ENCODE data around the gene PAN3. TPM values are rescaled to one million over a fixed set of nuclear protein-coding genes. Genes with fewer than 3 reads are reported as not detected.

Gene PAN3
- total RNA-seq, 4 donors from 2014 or later = 5.5 to 14.7 (median 9.4) TPM

DNA sequence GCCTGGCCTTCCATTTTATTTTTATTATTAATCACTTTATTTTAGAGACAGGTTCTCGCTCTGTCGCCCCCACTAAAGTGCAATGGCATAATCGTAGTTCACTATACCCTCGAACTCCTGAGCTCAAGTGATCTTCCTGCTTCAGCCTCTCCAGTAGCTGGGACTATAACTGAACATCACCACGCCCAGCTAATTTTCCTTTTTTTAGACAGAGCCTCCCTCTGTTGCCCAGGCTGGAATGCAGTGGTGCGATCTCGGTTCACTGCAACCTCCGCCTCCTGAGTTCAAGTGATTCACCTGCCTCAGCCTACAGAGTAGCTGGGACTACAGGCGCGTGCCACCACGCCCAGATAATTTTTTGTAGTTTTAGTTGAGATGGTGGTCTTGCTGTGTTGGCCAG lies 6.7 kb upstream of the PAN3 start:
- H3K4me3 ChIP-seq = no peak overlapping the region

DNA sequence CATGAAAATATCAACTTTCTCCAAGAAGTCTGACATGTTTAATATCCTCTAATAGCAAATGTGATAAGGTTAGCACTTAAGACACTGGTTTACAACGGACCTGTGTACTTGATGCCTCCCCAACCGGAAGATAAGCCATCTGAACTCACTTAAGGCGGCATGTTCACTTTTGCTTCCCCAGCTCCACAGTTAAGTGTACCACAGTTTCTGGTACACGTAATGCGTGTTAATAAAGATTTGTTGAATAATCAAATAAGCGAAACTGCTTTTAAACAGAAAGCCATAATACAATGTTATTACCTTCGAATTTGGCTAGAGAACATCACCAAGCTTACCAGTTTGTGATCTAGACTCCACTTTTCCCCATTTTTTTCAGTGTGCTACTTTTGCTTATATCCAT lies 1.4 kb upstream of the PAN3 start:
- H3K9me3 ChIP-seq = no peaks in the 10 kb centered on the region
- no peaks in the 10 kb centered on the region for H3K36me3 ChIP-seq
- peaks cover 27% of the 10 kb centered on the region in 2 donors for H3K4me1 ChIP-seq
- in situ Hi-C loops (cut with MboI; ENCODE audit: low sequenced_read_pairs in 4 of 4) = loop anchor here in 2 of 4 donors (25.0 kb wide), 4 partner anchors 525 to 875 kb away; partner anchors contain the start of genes POMP (in 1 of the 2), RASL11A (in 1 of the 2), RPL21 (in 1 of the 2) and SLC46A3 (in 1 of the 2)
- ATAC-seq (no peak), DNase-seq (no peak)
- TF ChIP-seq, protein P1, sequence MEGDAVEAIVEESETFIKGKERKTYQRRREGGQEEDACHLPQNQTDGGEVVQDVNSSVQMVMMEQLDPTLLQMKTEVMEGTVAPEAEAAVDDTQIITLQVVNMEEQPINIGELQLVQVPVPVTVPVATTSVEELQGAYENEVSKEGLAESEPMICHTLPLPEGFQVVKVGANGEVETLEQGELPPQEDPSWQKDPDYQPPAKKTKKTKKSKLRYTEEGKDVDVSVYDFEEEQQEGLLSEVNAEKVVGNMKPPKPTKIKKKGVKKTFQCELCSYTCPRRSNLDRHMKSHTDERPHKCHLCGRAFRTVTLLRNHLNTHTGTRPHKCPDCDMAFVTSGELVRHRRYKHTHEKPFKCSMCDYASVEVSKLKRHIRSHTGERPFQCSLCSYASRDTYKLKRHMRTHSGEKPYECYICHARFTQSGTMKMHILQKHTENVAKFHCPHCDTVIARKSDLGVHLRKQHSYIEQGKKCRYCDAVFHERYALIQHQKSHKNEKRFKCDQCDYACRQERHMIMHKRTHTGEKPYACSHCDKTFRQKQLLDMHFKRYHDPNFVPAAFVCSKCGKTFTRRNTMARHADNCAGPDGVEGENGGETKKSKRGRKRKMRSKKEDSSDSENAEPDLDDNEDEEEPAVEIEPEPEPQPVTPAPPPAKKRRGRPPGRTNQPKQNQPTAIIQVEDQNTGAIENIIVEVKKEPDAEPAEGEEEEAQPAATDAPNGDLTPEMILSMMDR (IDR thresholded peaks at IDR 0.05 in 4 of 5, conservative IDR thresholded peaks at IDR 0.05 in 1 of 5) = no peak
- TF ChIP-seq POLR2A (IDR thresholded peaks at IDR 0.05) = no peak
- H3K4me3 ChIP-seq = peak overlapping the region; percentile 79 to 99 (median 88)
- intact Hi-C loops (cut with DNase I; ENCODE audit: low total_unique reads) = loop anchor here (5.0 to 10.0 kb wide), 4 partner anchors 515 to 712 kb away; partner anchors contain the start of genes GTF3A, LNX2, POLR1D and POMP
- no peaks in the 10 kb centered on the region for H3K27me3 ChIP-seq
- peak overlapping the region; percentile 93 to 99 (median 94) for H3K27ac ChIP-seq

More for the DNA sequence above, 6.7 kb upstream of the PAN3 start:
- DNase-seq = no peak
- Histone ChIP-seq H3K9me3 (no peaks in the 10 kb centered on the region), H3K4me1 (no peaks in the 10 kb centered on the region), H3K36me3 (no peaks in the 10 kb centered on the region), H3K27me3 (no peaks in the 10 kb centered on the region), H3K27ac (no peak overlapping the region)
- TF ChIP-seq POLR2A (IDR thresholded peaks at IDR 0.05) = no peak
- TF ChIP-seq, protein P1 (IDR thresholded peaks at IDR 0.05 in 4 of 5, conservative IDR thresholded peaks at IDR 0.05 in 1 of 5) = no peak
- ATAC-seq = no peak
- intact Hi-C loops (cut with DNase I; ENCODE audit: low total_unique reads) = loop anchor here (10.0 kb wide), 2 partner anchors 523 to 707 kb away; partner anchors contain the start of genes GTF3A and POMP
- in situ Hi-C loops (cut with MboI; ENCODE audit: low sequenced_read_pairs in 4 of 4) = loop anchor here in 2 of 4 donors (25.0 kb wide), 4 partner anchors 531 to 869 kb away; partner anchors contain the start of genes POMP (in 1 of the 2), RASL11A (in 1 of the 2), RPL21 (in 1 of the 2) and SLC46A3 (in 1 of the 2)

DNA sequence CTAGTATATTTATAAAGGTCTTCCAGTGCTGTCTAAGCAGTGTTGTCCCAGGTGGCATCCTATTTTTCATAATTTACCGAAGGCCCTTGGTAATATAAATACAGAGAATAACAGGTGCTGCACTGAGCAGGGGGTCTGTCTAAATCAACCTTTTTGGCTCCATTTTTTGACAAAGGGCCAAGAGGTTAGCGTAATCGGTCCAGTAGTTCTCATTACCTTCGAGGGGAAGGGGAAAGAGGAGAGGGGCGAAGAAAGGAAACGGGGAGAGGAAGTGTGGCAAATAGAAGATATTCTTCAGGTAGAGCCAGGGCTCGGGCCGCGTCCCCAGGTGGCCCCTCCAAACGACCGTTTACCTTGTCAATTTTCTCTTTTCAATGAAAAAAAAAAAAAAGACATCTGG lies 749 bp upstream of the PAN3 start:
- no peak for DNase-seq
- Histone ChIP-seq H3K27ac (peak overlapping the region; percentile 93 to 99 (median 94)), H3K36me3 (no peaks in the 10 kb centered on the region), H3K9me3 (no peaks in the 10 kb centered on the region), H3K4me3 (peak overlapping the region; percentile 79 to 99 (median 88)), H3K27me3 (no peaks in the 10 kb centered on the region), H3K4me1 (peaks cover 27 to 32% of the 10 kb centered on the region in 2 donors)
- intact Hi-C loops (cut with DNase I; ENCODE audit: low total_unique reads) (loop anchor here (5.0 to 10.0 kb wide), 4 partner anchors 515 to 713 kb away; partner anchors contain the start of genes GTF3A, LNX2, POLR1D and POMP), in situ Hi-C loops (cut with MboI; ENCODE audit: low sequenced_read_pairs in 4 of 4) (loop anchor here in 2 of 4 donors (25.0 kb wide), 4 partner anchors 525 to 875 kb away; partner anchors contain the start of genes POMP (in 1 of the 2), RASL11A (in 1 of the 2), RPL21 (in 1 of the 2) and SLC46A3 (in 1 of the 2))
- ATAC-seq = no peak
- no peak for TF ChIP-seq POLR2A (IDR thresholded peaks at IDR 0.05)
- TF ChIP-seq, protein P1 (IDR thresholded peaks at IDR 0.05 in 4 of 5, conservative IDR thresholded peaks at IDR 0.05 in 1 of 5) = no peak

DNA sequence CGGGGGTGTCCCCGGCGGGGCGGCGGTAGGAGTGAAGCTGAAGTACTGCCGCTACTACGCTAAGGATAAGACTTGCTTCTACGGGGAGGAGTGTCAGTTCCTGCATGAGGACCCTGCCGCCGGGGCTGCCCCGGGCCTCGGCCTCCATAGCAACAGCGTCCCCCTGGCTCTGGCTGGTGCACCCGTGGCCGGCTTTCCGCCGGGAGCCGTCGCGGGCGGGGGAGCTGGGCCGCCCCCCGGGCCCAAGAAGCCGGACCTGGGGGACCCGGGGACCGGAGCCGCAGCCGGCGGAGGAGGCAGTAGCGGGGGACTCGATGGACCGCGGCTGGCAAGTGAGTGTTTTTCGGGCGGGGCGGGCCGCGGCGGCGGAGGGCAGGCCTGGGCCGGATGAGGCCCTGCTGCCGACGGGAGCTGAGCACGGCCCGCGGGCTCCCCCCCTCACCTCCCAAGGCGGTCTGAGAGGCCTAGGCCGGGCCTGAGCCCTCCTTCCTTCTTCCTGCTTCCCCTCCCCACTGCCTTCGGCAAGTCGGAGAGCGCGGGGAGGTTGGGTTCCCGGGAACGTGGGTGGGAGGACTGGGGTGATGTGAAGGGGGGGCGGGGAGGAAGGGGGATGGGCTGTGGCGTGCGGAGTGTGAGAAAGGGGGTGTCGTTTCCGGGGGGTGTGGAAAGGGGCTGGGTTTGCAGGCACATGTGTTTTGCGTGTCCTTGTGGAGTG lies 568 bp downstream of the PAN3 start:
- H3K9me3 ChIP-seq = no peaks in the 10 kb centered on the region
- H3K27me3 ChIP-seq = no peaks in the 10 kb centered on the region
- H3K27ac ChIP-seq = peak overlapping the region; percentile 93 to 99 (median 94)
- peak overlapping the region; percentile 79 to 99 (median 88) for H3K4me3 ChIP-seq
- in situ Hi-C loops (cut with MboI; ENCODE audit: low sequenced_read_pairs in 4 of 4) = loop anchor here in 2 of 4 donors (25.0 kb wide), 4 partner anchors 523 to 877 kb away; partner anchors contain the start of genes POMP (in 1 of the 2), RASL11A (in 1 of the 2), RPL21 (in 1 of the 2) and SLC46A3 (in 1 of the 2)
- H3K4me1 ChIP-seq = peaks cover 27 to 41% of the 10 kb centered on the region in 2 donors
- H3K36me3 ChIP-seq = no peaks in the 10 kb centered on the region
- ATAC-seq = peak; percentile 46 to 59
- TF ChIP-seq, protein P1 (IDR thresholded peaks at IDR 0.05 in 4 of 5, conservative IDR thresholded peaks at IDR 0.05 in 1 of 5) = no peak
- TF ChIP-seq POLR2A (IDR thresholded peaks at IDR 0.05) = peak; percentile 37 to 57
- DNase-seq = peak; percentile 61 to 69
- intact Hi-C loops (cut with DNase I; ENCODE audit: low total_unique reads) = loop anchor here (5.0 to 10.0 kb wide), 4 partner anchors 516 to 714 kb away; partner anchors contain the start of genes GTF3A, LNX2, POLR1D and POMP
